Ovary (tissue), 3 donors: ENCODE measurements around the gene LHB.

ENCODE experiments used
- CTCF ChIP-seq, 3 donors: fragments of 450-650 bp in 2 of 3; fragments of 200-600 bp in 1 of 3; IDR thresholded peaks; one replicate each; pipeline versions ENCODE4 v1.5.1 to v1.8.0; 2016 to 2022; ENCODE audit warnings: antibody characterized with exemption in 3 of 3, mild to moderate bottlenecking in 1 of 3
- POLR2A ChIP-seq: fragments of 450-650 bp; IDR thresholded peaks from one replicate; pipeline ENCODE4 v1.6.1; 2017; ENCODE audit warnings: antibody characterized with exemption, mild to moderate bottlenecking, moderate library complexity
- donor health status: DM: no; HTN: no; CAD: no.

- TF ChIP-seq POLR2A (no peak), CTCF (IDR thresholded peaks at IDR 0.05) (no peak)
Observed at GRCh38 chr19:48986211-48986610, 30.7 kb downstream of the LHB start.
